CD14-positive monocyte (primary cell): ENCODE measurements around the gene SSBP3. TPM values are rescaled to one million over a fixed set of nuclear protein-coding genes. Genes with fewer than 3 reads are reported as not detected.
A peak's percentile ranks its signal among the peaks of the same experiment; 100 is the strongest.

ENCODE experiments used
- DNase-seq, 3 donors: peaks; one replicate each; pipeline ENCODE4 v3.0.0-alpha.2; 2011 to 2022
- H2AFZ ChIP-seq: 2 replicates; pipeline ENCODE4 v1.6.0; 2012; ENCODE audit warnings: mild to moderate bottlenecking, low read depth, low read length, inconsistent platforms; ENCODE audit not compliant: insufficient read depth, poor library complexity, severe bottlenecking
- H3K27ac ChIP-seq, 2 donors: 1 replicate in 1 of 2; 2 replicates in 1 of 2; pipeline ENCODE4 v1.5.1; 2012 to 2013; ENCODE audit warnings: low read length in 2 of 2, control low read depth in 1 of 2, inconsistent platforms in 1 of 2, low read depth in 1 of 2, mild to moderate bottlenecking in 1 of 2
- H3K27me3 ChIP-seq, 2 donors: one replicate each; pipeline versions ENCODE4 v1.6.0 to v1.6.1; 2011 to 2013; ENCODE audit warnings: low read length in 2 of 2; ENCODE audit not compliant: control insufficient read depth in 2 of 2, insufficient read depth in 2 of 2
- H3K36me3 ChIP-seq, 2 donors: replicated peaks in 1 of 2; 1 replicate in 1 of 2; 2 replicates in 1 of 2; pipeline versions ENCODE4 v1.5.1 to v1.6.1; 2012 to 2013; ENCODE audit warnings: low read length in 2 of 2, control low read depth in 1 of 2, inconsistent platforms in 1 of 2, mild to moderate bottlenecking in 1 of 2; ENCODE audit not compliant: insufficient read depth in 2 of 2, control insufficient read depth in 1 of 2
- H3K4me1 ChIP-seq, 2 donors: 1 replicate in 1 of 2; 2 replicates in 1 of 2; pipeline versions ENCODE4 v1.5.1 to v1.6.1; 2012 to 2013; ENCODE audit warnings: low read length in 2 of 2, control low read depth in 1 of 2, inconsistent platforms in 1 of 2, mild to moderate bottlenecking in 1 of 2, moderate library complexity in 1 of 2; ENCODE audit not compliant: insufficient read depth in 2 of 2, control insufficient read depth in 1 of 2
- H3K4me2 ChIP-seq: replicated peaks from 2 replicates; pipeline ENCODE3; 2012; ENCODE audit warnings: low read length, moderate library complexity, mild to moderate bottlenecking; ENCODE audit not compliant: poor library complexity, severe bottlenecking; ENCODE audit errors: extremely low read depth
- H3K4me3 ChIP-seq, 3 experiments: fragments of 200-600 bp in 1 of 3; sonication (generic) in 1 of 3; replicated peaks in 1 of 3; 1 replicate in 2 of 3; 2 replicates in 1 of 3; pipeline ENCODE4 v1.5.1; 2011 to 2013; ENCODE audit warnings: low read length in 3 of 3, mild to moderate bottlenecking in 3 of 3, control low read depth in 2 of 3, low read depth in 2 of 3, inconsistent platforms in 1 of 3, moderate library complexity in 1 of 3
- H3K79me2 ChIP-seq: 2 replicates; pipeline ENCODE4 v1.6.0; 2012; ENCODE audit warnings: mild to moderate bottlenecking, control low read depth, inconsistent platforms, low read length, moderate library complexity; ENCODE audit not compliant: insufficient read depth
- H3K9ac ChIP-seq: 2 replicates; pipeline ENCODE4 v1.6.0; 2017; ENCODE audit warnings: low read length, mild to moderate bottlenecking; ENCODE audit not compliant: insufficient read depth, poor library complexity, severe bottlenecking
- H3K9me3 ChIP-seq, 2 donors: replicated peaks in 1 of 2; 1 replicate in 1 of 2; 2 replicates in 1 of 2; pipeline versions ENCODE4 v1.5.1 to v1.6.1; 2012 to 2013; ENCODE audit warnings: low read length in 2 of 2, control low read depth in 1 of 2; ENCODE audit not compliant: control insufficient read depth in 1 of 2, insufficient read depth in 1 of 2
- H4K20me1 ChIP-seq: 2 replicates; pipeline ENCODE4 v1.6.0; 2012; ENCODE audit warnings: mild to moderate bottlenecking, low read length, control low read depth, moderate library complexity; ENCODE audit not compliant: insufficient read depth
- H3K27ac Mint-ChIP-seq, 7 donors: one replicate each; pipeline ENCODE4 v1.8.0; 2020; ENCODE audit warnings: mild to moderate bottlenecking in 7 of 7, mixed read lengths in 7 of 7, moderate library complexity in 6 of 7, inconsistent platforms in 2 of 7
- H3K27me3 Mint-ChIP-seq, 3 donors: one replicate each; pipeline ENCODE4 v1.8.0; 2021 to 2022; ENCODE audit warnings: low read depth in 3 of 3, mild to moderate bottlenecking in 3 of 3, mixed read lengths in 3 of 3, moderate library complexity in 3 of 3, inconsistent platforms in 1 of 3
- H3K36me3 Mint-ChIP-seq, 2 donors: one replicate each; pipeline ENCODE4 v1.8.0; 2020; ENCODE audit warnings: mixed read lengths in 2 of 2, inconsistent platforms in 1 of 2, mild to moderate bottlenecking in 1 of 2
- H3K4me1 Mint-ChIP-seq: one replicate; pipeline ENCODE4 v1.8.0; 2020; ENCODE audit warnings: mild to moderate bottlenecking, mixed read lengths
- H3K4me3 Mint-ChIP-seq, 2 donors: one replicate each; pipeline ENCODE4 v1.8.0; 2020; ENCODE audit warnings: mild to moderate bottlenecking in 2 of 2, mixed read lengths in 2 of 2, moderate library complexity in 1 of 2
- H3K9me3 Mint-ChIP-seq, 7 donors: one replicate each; pipeline ENCODE4 v1.8.0; 2020 to 2022; ENCODE audit warnings: mixed read lengths in 7 of 7, mild to moderate bottlenecking in 6 of 7, moderate library complexity in 6 of 7, inconsistent platforms in 2 of 7
- WGBS: methylation state at CpG from one replicate; pipeline ENCODE4 v1.1.5; 2013; ENCODE audit warnings: missing lambda C conversion rate; ENCODE audit not compliant: insufficient coverage; 5-methylcytosine and 5-hydroxymethylcytosine counted together
- intact Hi-C, 2 donors: fragments of 100-400 bp; cut with micrococcal nuclease; formaldehyde crosslinking; loops; one replicate each; pipeline versions ENCODE4 v1.15.0 to v1.15.1; 2023
- polyA plus RNA-seq, 3 donors: library from polyadenylated mRNA; depleted of rRNA in 1 of 3; unstranded in 2 of 3; stranded (reverse) in 1 of 3; fragments of 300-500 nt in 2 of 3; fragments of >200 nt in 1 of 3; fragmentation: Illumina TruSeq in 2 of 3; gene quantifications; 1 replicate in 2 of 3; 2 replicates in 1 of 3; pipeline ENCODE4 v1.2.3, GENCODE V29; 2012 to 2021
- TF ChIP-seq, protein P1 (sequence below): fragments of 200-600 bp; IDR thresholded peaks from one replicate; pipeline ENCODE4 v1.8.0; 2022; ENCODE audit warnings: antibody characterized with exemption, mild to moderate bottlenecking

SSBP3 gene
- polyA plus RNA-seq, 3 donors, result 4.1 to 30.7 (median 4.3) TPM

DNA sequence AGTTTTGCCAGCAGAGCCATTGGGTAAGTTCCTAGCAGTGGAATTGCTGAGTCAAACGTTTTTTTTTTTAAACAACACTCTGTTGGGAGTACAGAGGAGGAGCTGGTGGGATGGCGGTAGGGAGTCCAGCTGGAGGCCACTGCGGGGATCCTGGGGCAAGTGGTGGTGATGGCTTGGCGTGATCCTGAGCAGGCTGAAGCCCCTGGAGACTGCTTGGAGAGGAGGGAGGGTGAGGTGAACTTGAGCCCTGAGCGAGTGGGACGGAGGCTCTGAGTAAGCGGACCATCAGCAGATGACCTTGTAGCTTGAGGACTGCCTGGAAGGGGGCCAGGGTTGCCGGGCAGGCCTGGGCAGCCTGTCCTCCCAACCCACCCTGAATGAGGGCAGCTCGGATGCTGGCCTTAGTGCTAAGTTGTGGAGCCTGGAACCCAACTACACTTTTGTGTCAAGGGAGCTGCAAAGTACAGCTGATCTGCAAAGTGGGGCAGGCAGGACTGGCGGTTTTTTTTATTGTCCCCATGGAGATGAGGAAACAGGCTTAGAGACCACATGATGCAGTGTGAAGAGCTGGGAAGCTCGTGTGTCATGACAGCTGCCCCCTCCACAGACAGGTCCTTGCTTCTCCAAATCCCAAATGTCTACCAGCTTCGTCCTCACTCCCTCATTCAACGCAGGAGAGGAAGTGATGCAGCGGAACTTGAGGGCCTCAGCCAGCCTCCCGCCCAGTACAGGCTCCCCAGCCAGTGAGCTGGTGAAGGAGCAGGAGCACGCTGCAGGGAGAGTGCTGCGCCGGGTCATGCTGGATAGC, 186.0 kb downstream of the SSBP3 start:
- Mint-ChIP-seq H3K27me3 (peaks cover 0 to 2% (median 1%) of the 10 kb centered on the region in 3 donors), H3K27ac (peak overlapping the region; percentile 64 to 85 (median 79))
- WGBS, result 43% methylated on average over 15 of the region's 18 CpGs

DNA sequence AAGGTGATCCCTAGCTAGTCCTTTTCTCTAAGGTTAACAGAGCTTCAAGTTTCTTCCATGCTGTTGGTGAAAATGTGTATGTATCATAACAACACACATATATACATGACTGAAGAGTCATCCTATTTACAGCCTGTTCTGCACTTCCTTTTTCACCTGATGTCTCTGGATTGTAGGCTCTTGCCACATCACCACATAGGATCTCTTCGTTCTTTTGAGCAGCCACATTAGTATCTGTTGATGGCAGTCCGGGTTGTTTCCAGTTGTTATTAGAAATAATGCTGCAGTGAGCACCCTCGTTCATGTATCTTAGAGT, 186.5 kb downstream of the SSBP3 start:
- Mint-ChIP-seq H3K27ac (peak overlapping the region in 6 of 7 donors; percentile 58 to 83 (median 74)), H3K4me1 (peaks cover 22% of the 10 kb centered on the region), H3K36me3 (peaks cover 62 to 63% of the 10 kb centered on the region in 2 donors), H3K9me3 (no peaks in the 10 kb centered on the region), H3K4me3 (no peak overlapping the region), H3K27me3 (peaks cover 0 to 2% (median 1%) of the 10 kb centered on the region in 3 donors)
- Histone ChIP-seq H3K79me2 (no peaks in the 10 kb centered on the region), H3K36me3 (peaks cover 44 to 55% of the 10 kb centered on the region in 2 donors), H4K20me1 (peaks cover 8% of the 10 kb centered on the region), H3K27ac (peak overlapping the region in 1 of 2 donors; percentile 78), H3K4me2 (no peak overlapping the region), H3K4me1 (peaks cover 18 to 19% of the 10 kb centered on the region in 2 donors), H3K9me3 (no peaks in the 10 kb centered on the region), H3K9ac (no peak overlapping the region), H3K4me3 (no peak overlapping the region), H3K27me3 (no peaks in the 10 kb centered on the region), H2AFZ (no peak overlapping the region)
- 44% methylated on average over 1 of the region's 3 CpGs for WGBS
- intact Hi-C loops, result loop anchor here in 1 of 2 donors (10.0 kb wide), 1 partner anchor 185 kb away; the partner anchor contains the start of gene SSBP3
- TF ChIP-seq, protein P1, sequence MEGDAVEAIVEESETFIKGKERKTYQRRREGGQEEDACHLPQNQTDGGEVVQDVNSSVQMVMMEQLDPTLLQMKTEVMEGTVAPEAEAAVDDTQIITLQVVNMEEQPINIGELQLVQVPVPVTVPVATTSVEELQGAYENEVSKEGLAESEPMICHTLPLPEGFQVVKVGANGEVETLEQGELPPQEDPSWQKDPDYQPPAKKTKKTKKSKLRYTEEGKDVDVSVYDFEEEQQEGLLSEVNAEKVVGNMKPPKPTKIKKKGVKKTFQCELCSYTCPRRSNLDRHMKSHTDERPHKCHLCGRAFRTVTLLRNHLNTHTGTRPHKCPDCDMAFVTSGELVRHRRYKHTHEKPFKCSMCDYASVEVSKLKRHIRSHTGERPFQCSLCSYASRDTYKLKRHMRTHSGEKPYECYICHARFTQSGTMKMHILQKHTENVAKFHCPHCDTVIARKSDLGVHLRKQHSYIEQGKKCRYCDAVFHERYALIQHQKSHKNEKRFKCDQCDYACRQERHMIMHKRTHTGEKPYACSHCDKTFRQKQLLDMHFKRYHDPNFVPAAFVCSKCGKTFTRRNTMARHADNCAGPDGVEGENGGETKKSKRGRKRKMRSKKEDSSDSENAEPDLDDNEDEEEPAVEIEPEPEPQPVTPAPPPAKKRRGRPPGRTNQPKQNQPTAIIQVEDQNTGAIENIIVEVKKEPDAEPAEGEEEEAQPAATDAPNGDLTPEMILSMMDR, result no peak
- peak in 1 of 3 donors; percentile 16 for DNase-seq

More for the DNA sequence above, 186.0 kb downstream of the SSBP3 start:
- Histone ChIP-seq H3K4me3 (peak overlapping the region in 1 of 3 experiments; percentile 61), H3K9ac (no peak overlapping the region), H3K9me3 (no peaks in the 10 kb centered on the region), H4K20me1 (peaks cover 8% of the 10 kb centered on the region), H3K4me2 (peak overlapping the region; percentile 61), H2AFZ (no peak overlapping the region), H3K27me3 (no peaks in the 10 kb centered on the region), H3K27ac (peak overlapping the region; percentile 36 to 78), H3K4me1 (peaks cover 18 to 19% of the 10 kb centered on the region in 2 donors), H3K36me3 (peaks cover 39 to 50% of the 10 kb centered on the region in 2 donors), H3K79me2 (no peaks in the 10 kb centered on the region)
- Mint-ChIP-seq H3K4me1 (peaks cover 22% of the 10 kb centered on the region), H3K36me3 (peaks cover 61 to 63% of the 10 kb centered on the region in 2 donors), H3K4me3 (peak overlapping the region; percentile 48 to 63), H3K9me3 (no peaks in the 10 kb centered on the region)
- intact Hi-C loops, result loop anchor here in 1 of 2 donors (10.0 kb wide), 1 partner anchor 185 kb away; the partner anchor contains the start of gene SSBP3
- DNase-seq, result peak; percentile 67 to 82 (median 67)
- TF ChIP-seq, protein P1, result no peak
